VCaP (cell line): ENCODE data around the gene ILRUN.
"Not testable (repeated sequence)": the region's sequence is repeated elsewhere in the genome, so short reads cannot be mapped to it uniquely, and the experiment has no call there.

ENCODE experiments used
- H3K27ac ChIP-seq: fragments of 450-650 bp; 2 replicates; pipeline ENCODE4 v1.5.1; 2017
- TF ChIP-seq, protein P1 (sequence below): fragments of 450-650 bp; conservative IDR thresholded peaks from 2 replicates; pipeline ENCODE4 v1.5.1; 2017; ENCODE audit warnings: mild to moderate bottlenecking, moderate library complexity

The ILRUN gene

DNA sequence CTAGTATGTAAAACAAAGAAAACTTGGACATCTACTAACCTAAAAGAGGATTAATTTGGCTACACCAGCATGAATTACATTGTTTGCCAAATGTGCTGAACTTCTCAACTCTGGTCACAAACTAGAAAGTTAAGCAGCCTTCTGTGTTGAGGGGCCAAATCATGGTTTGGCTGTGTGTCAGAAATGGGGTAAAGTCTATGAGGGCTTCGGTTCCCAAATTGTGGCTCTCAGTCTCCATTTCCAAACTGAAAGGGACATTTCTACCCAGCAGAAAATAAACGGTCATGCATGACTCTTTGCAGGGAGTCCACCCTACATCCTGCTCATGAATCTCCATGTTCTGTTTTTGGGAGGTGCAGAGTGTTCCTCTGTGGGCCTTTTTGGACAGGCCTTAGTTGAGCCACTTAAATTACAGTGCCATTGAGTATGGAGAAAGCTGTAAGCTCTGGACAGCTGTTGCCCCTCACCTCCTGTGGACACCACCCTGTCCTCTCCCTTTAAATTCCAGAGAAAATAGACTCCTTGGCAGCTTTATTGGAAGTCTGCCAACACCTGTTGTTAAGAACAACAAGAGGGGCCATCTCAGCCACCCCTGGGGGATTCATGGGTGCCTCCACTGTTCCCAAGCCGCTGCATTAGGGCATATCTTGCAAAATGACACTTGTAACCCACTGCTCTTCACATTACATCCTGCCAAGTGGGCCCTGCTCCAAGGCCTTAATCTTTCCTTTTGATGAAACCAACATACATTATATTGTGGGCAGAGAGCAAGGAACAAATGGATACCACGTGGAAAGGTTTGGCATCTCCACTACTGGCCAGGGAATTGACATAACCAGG lies 33.3 kb upstream of the ILRUN start:
- TF ChIP-seq, protein P1, sequence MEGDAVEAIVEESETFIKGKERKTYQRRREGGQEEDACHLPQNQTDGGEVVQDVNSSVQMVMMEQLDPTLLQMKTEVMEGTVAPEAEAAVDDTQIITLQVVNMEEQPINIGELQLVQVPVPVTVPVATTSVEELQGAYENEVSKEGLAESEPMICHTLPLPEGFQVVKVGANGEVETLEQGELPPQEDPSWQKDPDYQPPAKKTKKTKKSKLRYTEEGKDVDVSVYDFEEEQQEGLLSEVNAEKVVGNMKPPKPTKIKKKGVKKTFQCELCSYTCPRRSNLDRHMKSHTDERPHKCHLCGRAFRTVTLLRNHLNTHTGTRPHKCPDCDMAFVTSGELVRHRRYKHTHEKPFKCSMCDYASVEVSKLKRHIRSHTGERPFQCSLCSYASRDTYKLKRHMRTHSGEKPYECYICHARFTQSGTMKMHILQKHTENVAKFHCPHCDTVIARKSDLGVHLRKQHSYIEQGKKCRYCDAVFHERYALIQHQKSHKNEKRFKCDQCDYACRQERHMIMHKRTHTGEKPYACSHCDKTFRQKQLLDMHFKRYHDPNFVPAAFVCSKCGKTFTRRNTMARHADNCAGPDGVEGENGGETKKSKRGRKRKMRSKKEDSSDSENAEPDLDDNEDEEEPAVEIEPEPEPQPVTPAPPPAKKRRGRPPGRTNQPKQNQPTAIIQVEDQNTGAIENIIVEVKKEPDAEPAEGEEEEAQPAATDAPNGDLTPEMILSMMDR = no peak
- no peak overlapping the region for H3K27ac ChIP-seq

DNA sequence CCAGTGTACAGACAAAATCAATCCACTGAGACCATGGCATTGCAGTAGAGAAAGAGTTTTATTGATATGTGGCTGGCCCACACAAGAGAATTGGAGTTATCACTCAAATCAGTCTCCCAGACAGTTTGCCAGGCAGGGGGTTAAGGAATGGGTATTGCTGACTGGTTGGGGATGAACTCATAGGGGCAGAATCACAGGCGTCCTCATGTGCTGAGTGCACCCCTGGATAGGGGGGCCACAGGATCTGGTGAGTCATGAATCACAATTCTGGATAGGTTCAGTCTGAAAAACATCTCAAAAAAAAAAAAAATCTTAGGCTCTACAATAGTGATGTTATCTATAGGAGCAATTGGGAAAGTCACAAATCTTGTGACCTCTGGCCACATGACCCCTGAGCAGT lies 29.5 kb upstream of the ILRUN start:
- H3K27ac ChIP-seq = no peak overlapping the region
- TF ChIP-seq, protein P1 = no peak

DNA sequence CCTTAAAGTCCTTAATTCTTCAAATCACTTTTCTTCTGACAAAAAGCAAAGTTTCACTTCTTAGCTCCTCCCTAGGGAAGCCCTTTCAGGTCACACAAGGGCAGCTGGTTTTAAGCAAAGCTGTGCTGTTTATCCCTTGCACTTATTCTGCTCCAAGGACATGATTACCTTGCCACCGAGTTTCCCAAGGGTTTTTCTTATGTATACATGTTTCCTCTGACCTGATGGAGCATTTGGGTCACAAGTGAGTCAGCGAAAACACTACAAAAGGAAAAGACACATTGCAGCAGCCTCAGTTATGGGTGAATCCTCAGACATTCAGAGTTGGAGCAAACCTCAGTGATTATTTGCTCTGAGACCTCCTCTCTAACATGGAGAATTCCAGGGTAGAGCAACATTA lies 26.6 kb upstream of the ILRUN start:
- H3K27ac ChIP-seq = no peak overlapping the region
- TF ChIP-seq, protein P1 = no peak

DNA sequence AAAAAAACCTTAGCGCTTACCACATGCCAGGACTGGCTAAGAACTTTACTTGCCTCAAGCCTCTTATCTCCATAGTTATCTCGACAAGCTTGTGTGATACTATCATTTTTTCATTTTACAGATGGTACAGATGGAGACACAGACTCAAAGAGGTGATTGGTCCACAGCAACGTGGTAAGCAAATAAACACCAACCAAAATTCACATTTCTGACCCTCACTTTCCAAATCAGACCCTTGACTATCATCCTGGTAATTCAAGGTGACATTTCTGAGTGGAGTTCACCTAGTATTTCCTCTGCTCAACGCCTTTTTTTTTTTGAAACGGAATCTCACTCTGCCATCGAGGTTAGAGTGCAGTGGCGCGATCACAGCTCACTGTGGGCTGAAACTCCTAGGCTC lies 25.9 kb upstream of the ILRUN start:
- TF ChIP-seq, protein P1 = no peak
- H3K27ac ChIP-seq = no peak overlapping the region

DNA sequence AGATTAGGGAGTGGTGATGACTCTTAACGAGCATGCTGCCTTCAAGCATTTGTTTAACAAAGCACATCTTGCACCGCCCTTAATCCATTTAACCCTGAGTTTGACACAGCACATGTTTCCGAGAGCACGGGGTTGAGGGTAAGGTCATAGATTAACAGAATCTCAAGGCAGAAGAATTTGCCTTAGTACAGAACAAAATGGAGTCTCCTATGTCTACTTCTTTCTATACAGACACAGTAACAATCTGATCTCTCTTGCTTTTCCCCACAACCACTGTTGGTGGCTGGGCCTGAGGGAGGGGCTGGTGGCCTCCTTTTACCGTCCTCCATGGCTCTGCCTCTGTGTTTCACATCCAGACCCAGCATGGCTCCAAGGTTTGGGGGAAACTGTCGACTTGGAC lies 23.6 kb upstream of the ILRUN start:
- H3K27ac ChIP-seq = not testable (repeated sequence)

DNA sequence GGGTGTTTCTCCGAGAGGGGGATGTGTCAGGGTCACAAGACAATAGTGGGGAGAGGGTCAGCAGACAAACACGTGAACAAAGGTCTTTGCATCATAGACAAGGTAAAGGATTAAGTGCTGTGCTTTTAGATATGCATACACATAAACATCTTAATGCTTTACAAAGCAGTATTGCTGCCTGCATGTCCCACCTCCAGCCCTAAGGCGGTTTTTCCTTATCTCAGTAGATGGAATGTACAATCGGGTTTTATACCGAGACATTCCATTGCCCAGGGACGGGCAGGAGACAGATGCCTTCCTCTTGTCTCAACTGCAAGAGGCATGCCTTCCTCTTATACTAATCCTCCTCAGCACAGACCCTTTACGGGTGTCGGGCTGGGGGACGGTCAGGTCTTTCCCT lies 23.1 kb upstream of the ILRUN start:
- H3K27ac ChIP-seq = not testable (repeated sequence)

DNA sequence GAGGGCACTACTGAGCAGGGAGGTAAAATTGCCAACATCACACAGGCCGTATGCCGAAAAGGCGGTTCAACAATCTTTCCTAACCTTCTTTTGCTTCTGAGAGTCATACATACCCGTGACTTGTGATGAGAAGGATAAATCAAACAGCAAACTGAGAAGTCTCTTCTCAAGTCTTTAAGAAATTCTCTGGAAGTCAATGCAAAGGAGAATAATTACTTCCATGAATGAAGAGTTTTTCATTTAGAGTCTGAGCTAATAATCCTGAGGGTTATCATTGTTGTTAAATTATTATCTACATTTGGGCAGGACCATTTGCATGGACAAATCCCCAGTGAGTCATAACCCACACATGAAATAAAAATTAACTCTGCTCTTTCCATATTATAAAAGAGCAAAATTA lies 22.4 kb upstream of the ILRUN start:
- H3K27ac ChIP-seq = no peak overlapping the region
- TF ChIP-seq, protein P1 = no peak

DNA sequence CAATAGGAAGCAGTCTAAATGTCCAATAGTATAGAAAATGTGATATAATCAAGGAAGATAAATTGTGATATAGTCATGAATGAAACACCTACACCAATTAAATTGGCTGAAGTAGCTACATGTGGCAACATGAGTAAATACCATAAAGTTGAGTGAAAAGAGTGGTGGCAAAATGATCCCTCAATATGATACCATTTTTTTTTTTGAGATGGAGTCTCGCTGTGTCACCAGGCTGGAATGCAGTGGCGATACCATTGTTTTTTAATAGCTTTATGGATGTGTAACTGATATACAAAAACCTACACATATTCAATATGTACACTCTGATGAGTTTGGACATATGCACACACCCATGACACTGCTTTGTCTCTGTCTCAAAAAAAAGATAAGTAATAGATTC lies 20.9 kb upstream of the ILRUN start:
- no peak overlapping the region for H3K27ac ChIP-seq
- TF ChIP-seq, protein P1 = no peak
